Measurements from ENCODE around the gene PRPF18.

Gene PRPF18

DNA sequence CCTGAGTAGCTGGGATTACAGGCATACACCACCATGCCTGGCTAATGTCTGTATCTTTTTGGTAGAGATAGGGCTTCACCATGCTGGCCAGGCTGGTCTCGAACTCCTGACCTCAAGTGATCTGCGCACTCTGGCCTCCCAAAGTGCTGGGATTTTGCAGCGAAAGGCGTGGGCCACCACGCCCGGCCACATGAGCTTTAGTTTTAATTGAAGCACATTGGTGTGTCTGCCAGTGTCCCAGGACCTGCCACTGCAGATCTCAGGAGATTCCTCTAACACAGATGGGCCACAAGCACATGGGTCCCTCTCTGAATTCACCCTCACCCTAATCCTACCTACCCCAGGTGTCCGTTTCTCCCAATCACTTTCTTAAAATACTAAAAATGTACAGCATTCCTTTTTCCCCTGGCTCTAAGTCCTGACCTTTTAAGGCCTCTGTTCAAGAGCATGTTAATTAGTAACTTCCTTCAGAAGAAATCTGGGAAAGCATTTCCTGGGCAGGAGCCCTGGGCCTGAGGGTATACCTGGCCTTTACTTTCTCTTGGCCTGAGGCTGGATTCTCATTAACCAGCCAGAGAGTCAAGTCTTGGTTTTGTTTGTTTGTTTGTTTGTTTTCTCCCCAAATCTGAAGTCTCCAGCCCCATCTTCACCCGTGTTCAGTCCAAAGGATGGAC, 82.6 kb downstream of the PRPF18 start:
- no peak for DNase-seq (ENCODE audit: low read depth)

DNA sequence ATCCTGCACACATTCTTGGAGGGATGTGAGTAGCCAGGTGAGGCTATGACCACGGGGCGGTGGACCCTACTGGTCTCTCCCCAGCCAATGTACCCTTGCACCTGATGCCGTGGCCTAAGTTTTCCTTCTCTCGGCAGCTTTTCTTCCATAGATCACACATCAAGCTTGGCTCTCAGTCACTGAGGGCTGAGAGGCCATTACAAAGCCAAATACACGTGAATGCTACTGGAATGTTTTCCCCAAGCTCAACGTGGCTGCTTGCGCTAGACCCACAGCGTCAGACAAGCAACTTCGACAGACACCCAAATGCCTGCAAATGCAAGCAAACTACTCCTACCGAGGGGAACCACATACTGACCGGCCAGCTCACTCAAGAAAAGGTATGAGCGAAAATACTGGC, 83.1 kb downstream of the PRPF18 start:
- DNase-seq (ENCODE audit: low read depth): no peak

DNA sequence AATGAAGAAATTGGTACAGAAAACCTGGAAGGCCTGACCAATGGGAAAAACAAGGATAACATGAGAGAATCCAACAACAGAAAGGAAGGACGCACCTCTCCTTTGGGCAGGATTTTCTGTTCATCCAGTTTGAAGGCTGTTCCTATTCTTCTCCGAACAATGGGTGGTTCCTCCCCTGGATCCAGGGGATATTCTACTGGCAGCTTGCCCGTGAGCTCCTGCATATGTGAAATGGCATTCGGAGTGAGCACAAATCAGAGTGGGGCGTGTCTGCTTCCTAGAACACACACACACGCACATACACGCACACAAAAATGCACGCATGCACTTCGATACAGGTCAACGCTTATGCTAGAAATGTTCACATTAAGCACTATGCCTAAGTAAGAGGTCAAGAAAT, 83.5 kb downstream of the PRPF18 start:
- no peak for DNase-seq (ENCODE audit: low read depth)

DNA sequence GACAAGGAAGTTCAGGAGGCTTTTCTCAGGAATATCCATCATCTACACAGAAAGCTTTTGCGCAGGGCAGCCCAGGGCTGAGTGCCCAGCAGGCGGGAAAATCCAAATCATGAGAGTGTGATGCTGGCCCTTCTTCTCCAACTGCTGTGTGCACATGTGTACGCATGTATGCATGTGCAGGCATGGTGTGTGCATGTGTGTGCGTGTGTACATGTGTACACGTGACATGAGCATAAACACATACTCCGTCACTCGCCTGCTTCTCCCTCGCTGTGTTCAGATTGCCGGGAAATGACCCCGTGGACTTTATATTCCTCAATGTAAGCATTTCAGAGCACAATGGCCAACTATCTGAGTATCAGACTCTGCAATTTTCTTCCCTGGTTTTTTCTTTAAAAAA, 85.1 kb downstream of the PRPF18 start:
- DNase-seq (ENCODE audit: low read depth): no peak

DNA sequence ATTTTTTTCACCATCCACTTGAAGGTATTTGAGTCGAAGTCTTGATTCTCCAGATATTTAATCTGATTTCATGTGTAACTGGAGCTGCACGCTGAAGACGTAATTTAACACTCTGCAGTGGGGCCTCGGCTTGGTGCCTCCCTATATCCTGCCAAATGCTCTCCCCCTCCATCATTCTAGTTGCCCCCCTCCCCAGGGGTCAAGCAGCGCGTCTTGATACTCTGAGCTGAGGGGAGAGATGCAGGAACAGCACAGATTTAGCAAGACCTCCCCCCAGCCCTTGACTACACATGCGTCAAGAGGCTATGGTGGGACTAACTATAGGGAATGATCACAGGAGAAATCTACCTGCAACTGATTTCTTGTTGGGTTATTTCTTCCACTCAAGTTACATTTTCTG, 85.8 kb downstream of the PRPF18 start:
- no peak for DNase-seq (ENCODE audit: low read depth)

DNA sequence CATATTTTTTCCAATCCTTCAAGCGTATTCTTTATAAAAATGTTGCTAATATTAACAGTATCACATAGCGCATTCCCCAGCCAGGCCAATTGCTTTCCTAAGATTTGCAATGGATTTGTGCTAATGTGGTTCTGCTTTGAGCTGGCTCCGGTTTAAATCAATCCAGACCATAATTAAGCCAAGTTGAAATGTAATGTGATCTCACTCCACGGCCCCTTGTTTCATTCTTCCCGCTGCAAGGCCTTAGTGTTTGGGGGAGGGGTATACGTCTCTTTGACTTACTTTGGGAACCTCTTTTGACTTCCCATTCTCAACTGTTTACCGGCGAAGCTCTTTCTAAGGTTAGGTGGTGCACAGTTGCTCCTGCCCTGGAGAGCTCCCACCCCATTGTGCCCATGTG, 86.4 kb downstream of the PRPF18 start:
- DNase-seq (ENCODE audit: low read depth): no peak

DNA sequence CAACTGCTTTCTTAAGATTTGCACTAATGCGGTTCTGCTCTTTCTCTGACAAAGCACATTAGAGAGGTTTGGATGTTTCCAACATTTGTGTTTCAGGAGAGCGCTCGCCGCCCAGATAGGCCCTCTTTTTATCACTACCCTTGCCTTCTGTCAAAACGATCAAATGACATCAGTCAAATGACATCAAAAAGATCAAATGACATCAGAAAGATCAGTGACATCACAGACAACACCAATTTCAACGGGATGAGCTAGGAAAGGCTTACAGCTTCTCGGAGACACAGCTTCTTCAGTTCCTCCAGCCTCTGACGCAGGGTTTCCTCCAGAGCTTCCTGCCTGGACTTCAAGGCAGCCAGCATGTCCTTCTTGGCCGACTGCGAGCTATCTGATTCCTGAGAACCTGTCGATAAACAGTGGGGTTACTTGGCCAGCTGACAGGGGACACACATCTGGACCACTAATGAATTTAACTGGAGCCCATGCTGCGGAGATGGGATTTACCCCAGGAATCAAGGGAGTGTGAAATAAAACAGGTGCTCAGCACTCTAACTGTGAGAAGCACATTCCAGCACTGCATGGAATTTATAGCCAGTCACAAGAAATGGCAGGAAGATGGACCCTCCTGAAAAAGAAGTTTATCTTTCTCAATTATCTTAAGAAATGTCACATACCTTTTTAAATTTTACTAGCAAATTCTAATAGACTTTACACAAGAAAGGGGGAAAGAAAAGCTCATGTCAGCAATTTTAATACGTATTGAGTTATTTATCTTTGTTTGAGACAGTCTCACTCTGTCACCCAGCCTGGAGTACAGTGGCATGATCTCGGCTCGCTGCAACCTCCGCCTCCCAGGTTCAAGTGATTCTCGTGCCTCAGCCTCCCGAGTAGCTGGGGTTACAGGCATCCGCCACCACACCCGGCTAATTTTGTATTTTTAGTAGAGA, 88.2 kb downstream of the PRPF18 start:
- no peak for DNase-seq (ENCODE audit: low read depth)

DNA sequence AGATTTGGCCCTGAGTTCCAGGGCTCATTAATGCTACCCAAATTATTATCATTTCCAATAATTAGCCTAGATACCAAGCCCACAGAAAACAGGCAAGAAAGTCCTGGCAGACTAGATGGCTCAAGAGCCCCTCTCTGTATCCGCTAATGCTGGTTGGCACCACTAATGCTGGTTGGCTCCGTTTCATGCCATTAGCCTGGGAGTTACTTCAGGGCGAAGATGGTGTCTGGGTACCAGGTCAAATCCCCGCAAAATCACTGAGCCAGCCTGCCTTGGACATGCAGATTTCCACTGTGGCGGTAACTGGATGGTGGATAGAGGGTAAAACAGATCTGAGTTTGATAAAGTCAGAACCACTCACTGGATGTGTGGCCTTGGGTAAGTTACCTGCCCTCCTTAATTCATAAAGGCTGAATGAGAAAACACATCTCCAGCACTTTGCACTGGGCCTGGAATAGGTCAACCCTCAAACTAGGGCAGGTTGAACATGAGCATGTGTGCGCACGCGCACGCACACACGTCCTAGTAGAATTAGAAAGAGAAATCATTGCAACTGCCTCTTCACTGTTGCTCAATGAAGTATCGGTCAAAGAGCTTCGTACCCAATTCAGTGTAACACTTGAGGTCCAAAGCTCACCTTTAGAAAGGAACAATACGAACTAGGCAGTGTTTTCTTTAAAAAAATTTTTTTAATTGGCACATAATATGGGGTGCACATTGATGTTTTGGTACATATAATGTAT, 91.5 kb downstream of the PRPF18 start:
- DNase-seq (ENCODE audit: low read depth): no peak

Measured in EH (cell line).